H9 (cell line): ENCODE data around the gene KRT40. TPM values are rescaled to one million over a fixed set of nuclear protein-coding genes. Genes with fewer than 3 reads are reported as not detected.

Experiments
- DNase-seq: peaks from one replicate; pipeline ENCODE4 v3.0.0-alpha.2; 2017
- H2AFZ ChIP-seq: one replicate; pipeline ENCODE4 v1.6.1; 2013; ENCODE audit warnings: mild to moderate bottlenecking, low read length, control low read depth, moderate library complexity
- H2AK5ac ChIP-seq: 2 replicates; pipeline ENCODE4 v1.6.1; 2013; ENCODE audit warnings: low read length, control low read depth, mixed read lengths; ENCODE audit not compliant: insufficient read length
- H2BK120ac ChIP-seq: one replicate; pipeline ENCODE4 v1.6.1; 2013; ENCODE audit warnings: low read depth, mild to moderate bottlenecking, low read length, control low read depth, inconsistent platforms; ENCODE audit not compliant: poor library complexity, severe bottlenecking
- H2BK12ac ChIP-seq: 2 replicates; pipeline ENCODE4 v1.6.1; 2013; ENCODE audit warnings: low read length, control low read depth, mixed read lengths, low read depth; ENCODE audit not compliant: insufficient read length
- H2BK15ac ChIP-seq: 2 replicates; pipeline ENCODE4 v1.6.1; 2013; ENCODE audit warnings: low read depth, low read length, control low read depth
- H2BK20ac ChIP-seq: one replicate; pipeline ENCODE4 v1.6.1; 2013; ENCODE audit warnings: low read depth, mild to moderate bottlenecking, low read length, control low read depth, inconsistent platforms; ENCODE audit not compliant: poor library complexity, severe bottlenecking
- H2BK5ac ChIP-seq: 2 replicates; pipeline ENCODE4 v1.6.1; 2013; ENCODE audit warnings: low read length, control low read depth, mixed read lengths; ENCODE audit not compliant: insufficient read length
- H3K14ac ChIP-seq: 2 replicates; pipeline ENCODE4 v1.6.1; 2013; ENCODE audit warnings: low read length, control low read depth; ENCODE audit not compliant: insufficient read depth
- H3K18ac ChIP-seq: 2 replicates; pipeline ENCODE4 v1.6.1; 2013; ENCODE audit warnings: low read depth, mild to moderate bottlenecking, mixed read lengths, low read length, control low read depth; ENCODE audit not compliant: insufficient read length
- H3K23ac ChIP-seq: 2 replicates; pipeline ENCODE4 v1.6.1; 2013; ENCODE audit warnings: low read length, control low read depth, mixed read lengths, low read depth; ENCODE audit not compliant: insufficient read length
- H3K23me2 ChIP-seq: 2 replicates; pipeline ENCODE4 v1.6.1; 2013; ENCODE audit warnings: low read depth, mild to moderate bottlenecking, mixed read lengths, low read length, control low read depth; ENCODE audit not compliant: insufficient read length, poor library complexity, severe bottlenecking
- H3K27ac ChIP-seq: 2 replicates; pipeline ENCODE4 v1.5.1; 2013; ENCODE audit warnings: low read length, control low read depth, mixed read lengths, low read depth; ENCODE audit not compliant: insufficient read length
- H3K27me3 ChIP-seq: 2 replicates; pipeline ENCODE4 v1.6.1; 2013; ENCODE audit warnings: low read length, control low read depth, inconsistent platforms; ENCODE audit not compliant: insufficient read depth
- H3K4ac ChIP-seq: 2 replicates; pipeline ENCODE4 v1.6.1; 2013; ENCODE audit warnings: low read depth, mild to moderate bottlenecking, control low read depth, inconsistent platforms, low read length, moderate library complexity
- H3K4me1 ChIP-seq: 2 replicates; pipeline ENCODE4 v1.6.1; 2013; ENCODE audit warnings: low read length, control low read depth, inconsistent platforms; ENCODE audit not compliant: insufficient read depth
- H3K4me2 ChIP-seq: 2 replicates; pipeline ENCODE4 v1.6.1; 2013; ENCODE audit warnings: low read length, control low read depth, mixed read lengths; ENCODE audit not compliant: insufficient read length, insufficient read depth
- H3K56ac ChIP-seq: 2 replicates; pipeline ENCODE4 v1.6.1; 2013; ENCODE audit warnings: low read depth, mild to moderate bottlenecking, mixed read lengths, low read length, control low read depth; ENCODE audit not compliant: insufficient read length
- H3K79me1 ChIP-seq: 2 replicates; pipeline ENCODE4 v1.6.1; 2013; ENCODE audit warnings: low read depth, mild to moderate bottlenecking, moderate library complexity, low read length, control low read depth, inconsistent platforms; ENCODE audit not compliant: insufficient read depth, poor library complexity, severe bottlenecking
- H3K79me2 ChIP-seq: 2 replicates; pipeline ENCODE4 v1.6.1; 2013; ENCODE audit warnings: low read length, control low read depth, inconsistent platforms; ENCODE audit not compliant: insufficient read depth
- H3K9ac ChIP-seq: 2 replicates; pipeline ENCODE4 v1.6.1; 2013; ENCODE audit warnings: low read length, control low read depth, mixed read lengths; ENCODE audit not compliant: insufficient read length; ENCODE audit errors: extremely low read depth
- H3K9me3 ChIP-seq: one replicate; pipeline ENCODE4 v1.6.1; 2013; ENCODE audit warnings: low read depth, low read length, inconsistent platforms; ENCODE audit not compliant: control insufficient read depth
- H3T11ph ChIP-seq: one replicate; pipeline ENCODE4 v1.6.1; 2013; ENCODE audit warnings: mild to moderate bottlenecking, low read length, control low read depth, inconsistent platforms
- H4K20me1 ChIP-seq: one replicate; pipeline ENCODE4 v1.6.1; 2013; ENCODE audit not compliant: control insufficient read depth, insufficient read length, insufficient read depth
- H4K5ac ChIP-seq: 2 replicates; pipeline ENCODE4 v1.6.1; 2013; ENCODE audit warnings: low read depth, mild to moderate bottlenecking, mixed read lengths, low read length, control low read depth; ENCODE audit not compliant: insufficient read length
- H4K8ac ChIP-seq: replicated peaks from 2 replicates; pipeline ENCODE4 v1.6.1; 2013; ENCODE audit warnings: low read length, control low read depth, mixed read lengths, low read depth; ENCODE audit not compliant: insufficient read length
- H4K91ac ChIP-seq: 2 replicates; pipeline ENCODE4 v1.6.1; 2013; ENCODE audit warnings: low read depth, mild to moderate bottlenecking, moderate library complexity, mixed read lengths, low read length, control low read depth; ENCODE audit not compliant: insufficient read length
- H3K27ac Mint-ChIP-seq, 3 experiments: 2 replicates in 2 of 3; 3 replicates in 1 of 3; pipeline ENCODE4 v1.8.0; 2020 to 2021; ENCODE audit warnings: mixed read lengths in 3 of 3, mild to moderate bottlenecking in 1 of 3, moderate library complexity in 1 of 3
- H3K27me3 Mint-ChIP-seq: 2 replicates; pipeline ENCODE4 v1.8.0; 2021; ENCODE audit warnings: low read depth, mild to moderate bottlenecking, moderate library complexity, mixed read lengths
- H3K36me3 Mint-ChIP-seq, 3 experiments: 2 replicates in 2 of 3; 3 replicates in 1 of 3; pipeline ENCODE4 v1.8.0; 2020 to 2021; ENCODE audit warnings: low read depth in 3 of 3, mixed read lengths in 3 of 3; ENCODE audit not compliant: insufficient read depth in 1 of 3
- H3K4me1 Mint-ChIP-seq, 2 experiments: 2 replicates each; pipeline ENCODE4 v1.8.0; 2020; ENCODE audit warnings: mixed read lengths in 2 of 2
- H3K4me3 Mint-ChIP-seq, 2 experiments: 2 replicates in 1 of 2; 3 replicates in 1 of 2; pipeline ENCODE4 v1.8.0; 2020 to 2021; ENCODE audit warnings: mild to moderate bottlenecking in 2 of 2, mixed read lengths in 2 of 2, moderate library complexity in 1 of 2
- H3K9me3 Mint-ChIP-seq, 2 experiments: 2 replicates in 1 of 2; 3 replicates in 1 of 2; pipeline ENCODE4 v1.8.0; 2020; ENCODE audit warnings: mild to moderate bottlenecking in 2 of 2, mixed read lengths in 2 of 2, moderate library complexity in 1 of 2
- WGBS: extraction: QIAGEN DNeasy Blood & Tissue Kit; methylation state at CpG from one replicate; pipeline ENCODE4 v1.1.7; 2013; ENCODE audit warnings: missing lambda C conversion rate, low lambda C conversion rate, mixed read lengths; ENCODE audit not compliant: insufficient read length; ENCODE audit errors: extremely low coverage; 5-methylcytosine and 5-hydroxymethylcytosine counted together
- total RNA-seq: library from RNA; stranded (reverse); gene quantifications from 2 replicates; pipeline ENCODE4 v1.2.1, GENCODE V29; 2021
- TF ChIP-seq, protein P1 (sequence below): fragments of 200-600 bp; sonication (generic); conservative IDR thresholded peaks from 3 replicates; pipeline ENCODE4 v1.8.0; 2021; ENCODE audit warnings: antibody characterized with exemption, mild to moderate bottlenecking

The KRT40 gene
- total RNA-seq, 1 experiment from 2014 or later, result not detected

DNA sequence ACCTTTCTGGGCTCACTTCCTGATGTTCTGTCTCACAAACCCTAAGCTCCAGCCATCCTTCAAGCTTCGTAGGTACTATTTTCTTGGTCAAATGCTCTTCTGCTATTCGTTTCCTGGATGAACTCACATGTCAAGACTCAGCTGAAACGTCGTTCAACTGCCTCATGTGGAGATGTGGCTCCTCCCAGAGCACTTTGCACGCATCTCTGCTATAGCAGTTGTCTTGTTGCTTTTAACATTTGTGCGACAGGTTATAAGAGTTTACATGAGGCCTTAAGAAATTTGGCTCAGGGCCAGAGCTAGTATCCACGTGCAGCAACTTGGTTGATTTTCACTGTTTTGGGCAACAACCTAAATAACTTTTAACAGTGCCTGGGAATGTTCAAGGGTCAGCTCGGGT is 2.8 kb upstream of the KRT40 start:
- Mint-ChIP-seq H3K36me3 (no peaks in the 10 kb centered on the region), H3K9me3 (peaks cover 0 to 5% of the 10 kb centered on the region in 2 experiments; a peak in 2 of 5 replicates), H3K4me1 (no peaks in the 10 kb centered on the region), H3K27ac (no peak overlapping the region), H3K4me3 (no peak overlapping the region), H3K27me3 (peaks cover 3% of the 10 kb centered on the region)
- no peak overlapping the region for H3K9ac ChIP-seq
- no peaks in the 10 kb centered on the region for H3K9me3 ChIP-seq
- no peaks in the 10 kb centered on the region for H4K20me1 ChIP-seq
- no peak for DNase-seq
- H3K23me2 ChIP-seq, result no peaks in the 10 kb centered on the region
- H4K5ac ChIP-seq, result no peak overlapping the region
- H3K79me2 ChIP-seq, result no peaks in the 10 kb centered on the region
- no peaks in the 10 kb centered on the region for H3K79me1 ChIP-seq
- TF ChIP-seq, protein P1, sequence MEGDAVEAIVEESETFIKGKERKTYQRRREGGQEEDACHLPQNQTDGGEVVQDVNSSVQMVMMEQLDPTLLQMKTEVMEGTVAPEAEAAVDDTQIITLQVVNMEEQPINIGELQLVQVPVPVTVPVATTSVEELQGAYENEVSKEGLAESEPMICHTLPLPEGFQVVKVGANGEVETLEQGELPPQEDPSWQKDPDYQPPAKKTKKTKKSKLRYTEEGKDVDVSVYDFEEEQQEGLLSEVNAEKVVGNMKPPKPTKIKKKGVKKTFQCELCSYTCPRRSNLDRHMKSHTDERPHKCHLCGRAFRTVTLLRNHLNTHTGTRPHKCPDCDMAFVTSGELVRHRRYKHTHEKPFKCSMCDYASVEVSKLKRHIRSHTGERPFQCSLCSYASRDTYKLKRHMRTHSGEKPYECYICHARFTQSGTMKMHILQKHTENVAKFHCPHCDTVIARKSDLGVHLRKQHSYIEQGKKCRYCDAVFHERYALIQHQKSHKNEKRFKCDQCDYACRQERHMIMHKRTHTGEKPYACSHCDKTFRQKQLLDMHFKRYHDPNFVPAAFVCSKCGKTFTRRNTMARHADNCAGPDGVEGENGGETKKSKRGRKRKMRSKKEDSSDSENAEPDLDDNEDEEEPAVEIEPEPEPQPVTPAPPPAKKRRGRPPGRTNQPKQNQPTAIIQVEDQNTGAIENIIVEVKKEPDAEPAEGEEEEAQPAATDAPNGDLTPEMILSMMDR, result no peak
- no peak overlapping the region for H3K56ac ChIP-seq
- H3T11ph ChIP-seq, result no peak overlapping the region
- H3K23ac ChIP-seq, result no peak overlapping the region
- no peak overlapping the region for H4K8ac ChIP-seq
- H3K4me1 ChIP-seq, result no peaks in the 10 kb centered on the region
- no CpG with 5 or more reads among the region's 8 CpGs for WGBS
- H3K27ac ChIP-seq, result no peak overlapping the region
- H3K4ac ChIP-seq, result no peak overlapping the region
- H2BK12ac ChIP-seq, result no peak overlapping the region
- no peak overlapping the region for H4K91ac ChIP-seq
- H2BK20ac ChIP-seq, result no peak overlapping the region
- H3K18ac ChIP-seq, result no peak overlapping the region
- H3K27me3 ChIP-seq, result no peaks in the 10 kb centered on the region
- no peak overlapping the region for H3K4me2 ChIP-seq
- H2BK5ac ChIP-seq, result no peak overlapping the region
- H2BK120ac ChIP-seq, result no peak overlapping the region
- no peak overlapping the region for H2AK5ac ChIP-seq
- H3K14ac ChIP-seq, result no peak overlapping the region
- no peak overlapping the region for H2AFZ ChIP-seq
- H2BK15ac ChIP-seq, result no peak overlapping the region
